NK-92 (cell line): Measurements from ENCODE around the gene PARP9.

ENCODE experiments used
- DNase-seq: peaks from one replicate; lab custom pipeline; 2025; ENCODE audit not compliant: unreplicated experiment; lab: John Stamatoyannopoulos, UW

PARP9 gene

GRCh38 chr3:122564155-122564912 lies at the start of gene PARP9, which contains the start of gene DTX3L:
PARP9 (minus strand) TSS chr3:122564300; CDS start chr3:122559620, 4,680 bp downstream.
DTX3L (plus strand) TSS chr3:122564338; CDS start chr3:122564427, 89 bp downstream.
- no peak for DNase-seq

- no peak for DNase-seq
These were observed 48.6 kb upstream of the PARP9 start for GRCh38 chr3:122612696-122613095.

GRCh38 chr3:122609798-122610559 lies 45.9 kb upstream of the PARP9 start:
- DNase-seq = no peak

- DNase-seq = no peak
These were observed 44.8 kb upstream of the PARP9 start for GRCh38 chr3:122608916-122609315.

GRCh38 chr3:122606330-122606729 lies 42.2 kb upstream of the PARP9 start:
- DNase-seq = no peak

- no peak for DNase-seq
These were observed 39.0 kb upstream of the PARP9 start for GRCh38 chr3:122603056-122603455.

- DNase-seq = no peak
These were observed 38.1 kb upstream of the PARP9 start for GRCh38 chr3:122602011-122602710.

- no peak for DNase-seq
These were observed 34.5 kb upstream of the PARP9 start for GRCh38 chr3:122598556-122598955.

GRCh38 chr3:122598151-122598550 lies 34.1 kb upstream of the PARP9 start:
- no peak for DNase-seq

GRCh38 chr3:122594025-122594424 lies 29.9 kb upstream of the PARP9 start:
- no peak for DNase-seq

- no peak for DNase-seq
These were observed 26.5 kb upstream of the PARP9 start for GRCh38 chr3:122590610-122591009.

GRCh38 chr3:122589297-122589696 lies 25.2 kb upstream of the PARP9 start:
- DNase-seq = no peak

- DNase-seq = no peak
These were observed 23.5 kb upstream of the PARP9 start for GRCh38 chr3:122587572-122587971.

- no peak for DNase-seq
These were observed 22.8 kb upstream of the PARP9 start for GRCh38 chr3:122586773-122587485.

- DNase-seq = no peak
These were observed 22.0 kb upstream of the PARP9 start for GRCh38 chr3:122586098-122586497.

GRCh38 chr3:122582390-122582789 lies 18.3 kb upstream of the PARP9 start:
- no peak for DNase-seq

GRCh38 chr3:122581622-122582021 lies 17.5 kb upstream of the PARP9 start:
- DNase-seq = no peak

GRCh38 chr3:122580470-122580869 lies 16.4 kb upstream of the PARP9 start:
- DNase-seq = no peak

GRCh38 chr3:122578069-122578740 lies 14.1 kb upstream of the PARP9 start:
- no peak for DNase-seq

GRCh38 chr3:122577409-122578031 lies 13.4 kb upstream of the PARP9 start, which contains the start of gene PARP15:
PARP15 (plus strand) TSS chr3:122577650; CDS start chr3:122577668, 18 bp downstream.
- no peak for DNase-seq
